Small intestine (tissue), 7 donors: Measurements from ENCODE around the gene NTRK2. TPM values are rescaled to one million over a fixed set of nuclear protein-coding genes. Genes with fewer than 3 reads are reported as not detected.
"Not testable (repeated sequence)": the region's sequence is repeated elsewhere in the genome, so short reads cannot be mapped to it uniquely, and the experiment has no call there.

Experiments used
- DNase-seq, 2 donors: peaks; one replicate each; pipeline versions ENCODE4 v3.0.0 to v3.0.0-alpha.2; 2013
- FAIRE-seq: peaks from 2 replicates; lab custom pipeline; 2012; peaks lifted over from hg19 to GRCh38; lab: Jason Lieb, UNC
- H3K27ac ChIP-seq, 3 donors: one replicate each; pipeline ENCODE4 v1.5.1; 2013; ENCODE audit warnings: low read length in 2 of 3, mild to moderate bottlenecking in 2 of 3, control low read depth in 1 of 3, inconsistent platforms in 1 of 3, low read depth in 1 of 3, moderate library complexity in 1 of 3
- H3K27me3 ChIP-seq, 3 donors: one replicate each; pipeline ENCODE4 v1.6.1; 2013; ENCODE audit warnings: low read length in 3 of 3, inconsistent platforms in 1 of 3; ENCODE audit not compliant: control insufficient read depth in 3 of 3, insufficient read depth in 3 of 3
- H3K36me3 ChIP-seq, 3 donors: one replicate each; pipeline ENCODE4 v1.6.1; 2013; ENCODE audit warnings: low read length in 3 of 3, inconsistent platforms in 1 of 3, low read depth in 1 of 3, mild to moderate bottlenecking in 1 of 3, moderate library complexity in 1 of 3; ENCODE audit not compliant: control insufficient read depth in 3 of 3, insufficient read depth in 2 of 3
- H3K4me1 ChIP-seq, 3 donors: one replicate each; pipeline ENCODE4 v1.6.1; 2013; ENCODE audit warnings: low read length in 2 of 3, inconsistent platforms in 1 of 3, low read depth in 1 of 3, mild to moderate bottlenecking in 1 of 3, moderate library complexity in 1 of 3; ENCODE audit not compliant: control insufficient read depth in 3 of 3, insufficient read depth in 2 of 3
- H3K4me3 ChIP-seq, 3 donors: one replicate each; pipeline ENCODE4 v1.5.1; 2013; ENCODE audit warnings: low read length in 3 of 3, control low read depth in 1 of 3, inconsistent platforms in 1 of 3, low read depth in 1 of 3, mild to moderate bottlenecking in 1 of 3, moderate library complexity in 1 of 3
- H3K9me3 ChIP-seq, 2 donors: one replicate each; pipeline ENCODE4 v1.6.1; 2013; ENCODE audit warnings: low read depth in 1 of 2, low read length in 1 of 2; ENCODE audit not compliant: control insufficient read depth in 2 of 2, insufficient read depth in 1 of 2
- WGBS, 3 donors: extraction: QIAGEN DNeasy Blood & Tissue Kit; methylation state at CpG; one replicate each; pipeline ENCODE4 v1.1.7; 2013; 5-methylcytosine and 5-hydroxymethylcytosine counted together
- polyA plus RNA-seq, 4 donors: library from polyadenylated mRNA; stranded (reverse) in 3 of 4; unstranded in 1 of 4; fragments of 200-250 nt in 3 of 4; fragments of 120-200 nt in 1 of 4; gene quantifications; one replicate each; pipeline versions ENCODE4 v1.2.1 to v1.2.3, GENCODE V29; 2013
- donor health status: healthy with polysubstance abuse.
- donor health status: control.
- donor health status: control.
- donor health status: Bipolar disorder and iron deficiency.
- donor health status: healthy.

NTRK2 gene
- polyA plus RNA-seq, 4 donors = 0.16 to 1.1 TPM; not detected in 2

- Histone ChIP-seq H3K9me3 (no peaks in the 10 kb centered on the region), H3K27me3 (no peaks in the 10 kb centered on the region), H3K27ac (no peak overlapping the region), H3K4me3 (no peak overlapping the region), H3K36me3 (no peaks in the 10 kb centered on the region), H3K4me1 (peaks cover 0 to 37% (median 0%) of the 10 kb centered on the region in 3 donors)
- 61 to 79% (median 62%) methylated on average over 2 of the region's 2 CpGs for WGBS, 3 donors
- FAIRE-seq = no peak
- DNase-seq = no peak
Measured at GRCh38 chr9:84898188-84898587, 228.7 kb downstream of the NTRK2 start.

GRCh38 chr9:84898618-84899017 is 229.1 kb downstream of the NTRK2 start:
- H3K4me3 ChIP-seq = not testable (repeated sequence)
- 79 to 88% (median 88%) methylated on average over 6 of the region's 6 CpGs for WGBS, 3 donors

GRCh38 chr9:84899326-84899725 is 229.8 kb downstream of the NTRK2 start:
- H3K27me3 ChIP-seq = no peaks in the 10 kb centered on the region
- DNase-seq (no peak), FAIRE-seq (no peak)
- peaks cover 0 to 29% (median 0%) of the 10 kb centered on the region in 3 donors for H3K4me1 ChIP-seq
- H3K27ac ChIP-seq = no peak overlapping the region
- H3K36me3 ChIP-seq = no peaks in the 10 kb centered on the region
- H3K9me3 ChIP-seq = no peaks in the 10 kb centered on the region
- 80 to 88% (median 86%) methylated on average over 2 of the region's 2 CpGs for WGBS, 3 donors
- no peak overlapping the region for H3K4me3 ChIP-seq

More at GRCh38 chr9:84898618-84899017, 229.1 kb downstream of the NTRK2 start:
- FAIRE-seq, H3K9me3 ChIP-seq, H3K27me3 ChIP-seq, H3K27ac ChIP-seq, DNase-seq, H3K36me3 ChIP-seq: not testable (repeated sequence)
- peaks cover 0 to 33% (median 0%) of the 10 kb centered on the region in 3 donors for H3K4me1 ChIP-seq

- WGBS, 3 donors = 24 to 61% (median 43%) methylated on average over 2 of the region's 2 CpGs
- Histone ChIP-seq H3K36me3 (no peaks in the 10 kb centered on the region), H3K27ac (no peak overlapping the region), H3K4me1 (peaks cover 0 to 21% (median 0%) of the 10 kb centered on the region in 3 donors), H3K9me3 (no peaks in the 10 kb centered on the region), H3K27me3 (no peaks in the 10 kb centered on the region), H3K4me3 (no peak overlapping the region)
- peak in 1 of 2 donors; percentile 28 for DNase-seq
- no peak for FAIRE-seq
Measured at GRCh38 chr9:84900421-84900820, 230.9 kb downstream of the NTRK2 start.

DNA sequence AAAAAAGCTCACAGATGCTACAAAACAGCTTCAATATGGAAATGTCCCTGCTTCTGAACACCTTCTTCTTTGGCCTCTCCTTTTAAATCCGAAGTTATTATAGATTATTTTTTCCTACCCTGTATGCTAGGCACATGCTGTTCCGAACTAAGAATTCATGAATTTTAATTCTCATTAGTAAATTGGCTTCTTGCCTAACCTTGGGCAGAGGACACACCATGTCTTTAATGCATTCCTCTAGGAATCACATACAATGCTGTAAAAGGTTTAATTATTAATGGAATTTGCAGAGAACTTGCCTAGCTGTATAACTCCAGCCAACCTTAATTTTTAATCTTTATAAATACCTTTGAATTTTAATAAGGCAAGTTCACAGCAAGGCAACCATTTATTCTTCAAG is 234.4 kb downstream of the NTRK2 start:
- Histone ChIP-seq H3K27me3 (no peaks in the 10 kb centered on the region), H3K4me1 (peaks cover 0 to 12% (median 0%) of the 10 kb centered on the region in 3 donors), H3K9me3 (no peaks in the 10 kb centered on the region), H3K27ac (no peak overlapping the region), H3K4me3 (no peak overlapping the region), H3K36me3 (no peaks in the 10 kb centered on the region)
- no peak for DNase-seq
- whole genome bisulfite sequencing, 3 donors = 26 to 61% (median 27%) methylated on average over 2 of the region's 2 CpGs
- no peak for FAIRE-seq

DNA sequence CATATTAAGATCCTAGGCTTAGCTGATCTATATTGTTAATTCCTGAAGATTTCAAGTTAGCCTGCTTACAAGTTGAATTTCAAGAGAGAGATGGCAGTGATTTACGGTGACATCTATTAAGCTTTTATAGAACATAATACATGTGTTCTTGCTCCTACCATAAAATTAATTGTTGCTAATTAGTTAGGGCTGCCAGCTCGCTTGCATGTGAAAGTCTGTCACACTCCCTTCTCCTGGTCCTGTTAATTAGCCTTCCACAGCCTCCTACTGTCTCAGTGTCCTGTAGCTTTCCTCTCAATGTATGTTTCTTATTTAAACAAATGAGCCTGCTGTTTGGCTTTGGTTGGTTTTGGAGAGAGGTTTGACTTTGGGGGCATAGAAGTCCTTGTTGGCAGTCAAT is 247.2 kb downstream of the NTRK2 start:
- no peaks in the 10 kb centered on the region for H3K36me3 ChIP-seq
- 66 to 81% (median 70%) methylated on average over 2 of the region's 2 CpGs for WGBS, 3 donors
- no peak for FAIRE-seq
- H3K27me3 ChIP-seq = no peaks in the 10 kb centered on the region
- H3K27ac ChIP-seq = no peak overlapping the region
- no peaks in the 10 kb centered on the region for H3K9me3 ChIP-seq
- DNase-seq = no peak
- H3K4me3 ChIP-seq = no peak overlapping the region
- peaks cover 0 to 31% (median 0%) of the 10 kb centered on the region in 3 donors for H3K4me1 ChIP-seq

DNA sequence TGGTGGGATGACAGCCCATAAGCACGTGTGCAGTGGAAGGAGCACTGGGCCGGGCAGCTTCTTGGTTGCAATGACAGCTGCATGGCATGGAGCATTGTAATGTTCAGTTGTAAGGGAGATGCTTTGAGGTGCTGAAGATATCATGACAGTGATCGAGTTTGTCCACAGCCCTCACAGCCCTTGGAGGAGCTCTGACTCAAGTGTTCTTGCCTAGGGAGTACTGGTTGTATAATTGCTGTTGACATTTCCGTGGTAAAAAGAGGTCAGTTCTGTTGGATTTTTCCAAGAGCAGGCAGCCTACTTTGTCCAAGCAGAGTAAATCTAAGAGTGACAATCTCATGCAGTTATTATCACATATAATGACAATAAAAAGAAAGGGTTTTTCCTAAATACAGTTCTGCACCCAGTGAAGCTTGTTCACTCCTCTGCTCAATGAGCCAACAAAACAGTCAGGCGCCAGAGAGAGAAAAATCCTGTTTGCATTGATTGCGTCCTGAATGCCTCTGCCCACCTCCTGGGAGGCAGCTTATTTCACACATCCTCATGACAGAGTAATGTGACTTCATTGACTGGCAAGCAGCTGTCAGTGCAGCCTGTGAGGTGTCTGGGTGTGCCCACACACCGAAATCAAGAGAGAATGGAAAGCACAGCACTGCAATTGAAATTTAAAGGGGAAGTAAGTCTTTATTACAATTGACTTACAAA is 248.0 kb downstream of the NTRK2 start:
- Histone ChIP-seq H3K27me3 (no peaks in the 10 kb centered on the region), H3K9me3 (no peaks in the 10 kb centered on the region), H3K36me3 (no peaks in the 10 kb centered on the region), H3K4me3 (no peak overlapping the region), H3K27ac (no peak overlapping the region), H3K4me1 (peaks cover 0 to 31% (median 0%) of the 10 kb centered on the region in 3 donors)
- peak in 1 of 2 donors; percentile 50 for DNase-seq
- WGBS, 3 donors = 56 to 57% (median 56%) methylated on average over 7 of the region's 7 CpGs
- no peak for FAIRE-seq

- Histone ChIP-seq H3K9me3 (no peaks in the 10 kb centered on the region), H3K36me3 (no peaks in the 10 kb centered on the region), H3K27ac (no peak overlapping the region), H3K4me3 (no peak overlapping the region), H3K4me1 (peaks cover 0 to 31% (median 0%) of the 10 kb centered on the region in 3 donors), H3K27me3 (no peaks in the 10 kb centered on the region)
- DNase-seq (peak in 1 of 2 donors; percentile 72), FAIRE-seq (no peak)
- WGBS, 3 donors = 19 to 67% (median 42%) methylated on average over 3 of the region's 3 CpGs
Measured at GRCh38 chr9:84919440-84919839, 249.9 kb downstream of the NTRK2 start.
